Gastroesophageal sphincter (tissue), 3 donors: ENCODE data around the gene CD274.

Experiments used
- CTCF ChIP-seq, 4 experiments: fragments of 200-600 bp in 2 of 4; fragments of 450-650 bp in 2 of 4; sonication (generic) in 1 of 4; IDR thresholded peaks; one replicate each; pipeline ENCODE4 v1.5.1; 2017 to 2019; ENCODE audit warnings: antibody characterized with exemption in 4 of 4, mild to moderate bottlenecking in 2 of 4, moderate library complexity in 2 of 4
- POLR2A ChIP-seq, 2 donors: fragments of 450-650 bp; IDR thresholded peaks; one replicate each; pipeline ENCODE4 v1.6.1; 2017; ENCODE audit warnings: antibody characterized with exemption in 2 of 2, mild to moderate bottlenecking in 2 of 2, moderate library complexity in 1 of 2

- no peak for TF ChIP-seq CTCF (IDR thresholded peaks at IDR 0.05)
- no peak for TF ChIP-seq POLR2A (IDR thresholded peaks at IDR 0.05)
Measured at GRCh38 chr9:5422276-5422675, 28.1 kb upstream of the CD274 start.
